ENCODE data around the gene CENPX.
A peak's percentile ranks its signal among the peaks of the same experiment; 100 is the strongest.

CENPX gene

GRCh38 chr17:82050152-82050760 lies 27.6 kb upstream of the CENPX start:
- TF ChIP-seq CTCF (IDR thresholded peaks at IDR 0.05; ENCODE audit: low read depth, low read length, missing control alignments): no peak
- H3K4me3 ChIP-seq (ENCODE audit: low read depth, low read length): peak overlapping the region; percentile 94
- no peak for DNase-seq (ENCODE audit: low read depth)

GRCh38 chr17:82049521-82049971 lies 26.9 kb upstream of the CENPX start:
- no peak overlapping the region for H3K4me3 ChIP-seq (ENCODE audit: low read depth, low read length)
- DNase-seq (ENCODE audit: low read depth): no peak
- TF ChIP-seq CTCF (IDR thresholded peaks at IDR 0.05; ENCODE audit: low read depth, low read length, missing control alignments): no peak

- no peak for DNase-seq (ENCODE audit: low read depth)
- TF ChIP-seq CTCF (IDR thresholded peaks at IDR 0.05; ENCODE audit: low read depth, low read length, missing control alignments): no peak
- H3K4me3 ChIP-seq (ENCODE audit: low read depth, low read length): no peak overlapping the region
Observed at GRCh38 chr17:82049106-82049505, 26.4 kb upstream of the CENPX start.

- no peak overlapping the region for H3K4me3 ChIP-seq (ENCODE audit: low read depth, low read length)
- no peak for TF ChIP-seq CTCF (IDR thresholded peaks at IDR 0.05; ENCODE audit: low read depth, low read length, missing control alignments)
Observed at GRCh38 chr17:82048571-82048971, 25.9 kb upstream of the CENPX start.

GRCh38 chr17:82047914-82048570 lies 25.4 kb upstream of the CENPX start:
- H3K4me3 ChIP-seq (ENCODE audit: low read depth, low read length): no peak overlapping the region
- DNase-seq (ENCODE audit: low read depth): no peak
- no peak for TF ChIP-seq CTCF (IDR thresholded peaks at IDR 0.05; ENCODE audit: low read depth, low read length, missing control alignments)

More at GRCh38 chr17:82048571-82048971, 25.9 kb upstream of the CENPX start:
- DNase-seq (ENCODE audit: low read depth): no peak

- TF ChIP-seq CTCF (IDR thresholded peaks at IDR 0.05; ENCODE audit: low read depth, low read length, missing control alignments): no peak
- no peak overlapping the region for H3K4me3 ChIP-seq (ENCODE audit: low read depth, low read length)
- DNase-seq (ENCODE audit: low read depth): no peak
Observed at GRCh38 chr17:82047379-82047778, 24.7 kb upstream of the CENPX start.

GRCh38 chr17:82046903-82047302 lies 24.2 kb upstream of the CENPX start:
- no peak for TF ChIP-seq CTCF (IDR thresholded peaks at IDR 0.05; ENCODE audit: low read depth, low read length, missing control alignments)
- DNase-seq (ENCODE audit: low read depth): no peak

More at GRCh38 chr17:82046903-82047302, 24.2 kb upstream of the CENPX start:
- no peak overlapping the region for H3K4me3 ChIP-seq (ENCODE audit: low read depth, low read length)

Data from GM12864 (cell line).